Neuronal stem cell (in vitro differentiated cells): Measurements from ENCODE around the gene CIT.

Experiments used
- DNase-seq: peaks from one replicate; pipeline ENCODE4 v3.0.0-alpha.2; 2013; ENCODE audit warnings: low spot score
- H2AFZ ChIP-seq: one replicate; pipeline ENCODE4 v1.6.1; 2013; ENCODE audit warnings: mild to moderate bottlenecking, low read length, inconsistent platforms
- H2AK5ac ChIP-seq: 2 replicates; pipeline ENCODE4 v1.6.1; 2013; ENCODE audit warnings: low read depth, mild to moderate bottlenecking, inconsistent platforms, low read length, moderate library complexity, mixed read lengths
- H2BK120ac ChIP-seq: 2 replicates; pipeline ENCODE4 v1.6.1; 2013; ENCODE audit warnings: low read depth, mild to moderate bottlenecking, inconsistent platforms, low read length, moderate library complexity, mixed read lengths
- H2BK12ac ChIP-seq: one replicate; pipeline ENCODE4 v1.6.1; 2013; ENCODE audit warnings: low read length, inconsistent platforms
- H2BK15ac ChIP-seq: 2 replicates; pipeline ENCODE4 v1.6.1; 2013; ENCODE audit warnings: mild to moderate bottlenecking, low read length, inconsistent platforms, mixed read lengths
- H2BK5ac ChIP-seq: one replicate; pipeline ENCODE4 v1.6.1; 2013; ENCODE audit warnings: inconsistent platforms, mild to moderate bottlenecking, low read length, moderate library complexity
- H3K14ac ChIP-seq: one replicate; pipeline ENCODE4 v1.6.1; 2013; ENCODE audit warnings: low read length, inconsistent platforms
- H3K18ac ChIP-seq: 2 replicates; pipeline ENCODE4 v1.6.1; 2013; ENCODE audit warnings: low read length, inconsistent platforms
- H3K23ac ChIP-seq: 2 replicates; pipeline ENCODE4 v1.6.1; 2013; ENCODE audit warnings: low read depth, mild to moderate bottlenecking, mixed read lengths, low read length, inconsistent platforms; ENCODE audit not compliant: poor library complexity
- H3K27ac ChIP-seq: replicated peaks from 3 replicates; pipeline ENCODE4 v1.5.1; 2013; ENCODE audit warnings: low read length, inconsistent platforms
- H3K27me3 ChIP-seq, 3 experiments: 2 replicates each; pipeline ENCODE4 v1.6.1; 2013; ENCODE audit warnings: low read length in 3 of 3, mild to moderate bottlenecking in 2 of 3, inconsistent platforms in 1 of 3, low read depth in 1 of 3, mixed read lengths in 1 of 3, moderate library complexity in 1 of 3; ENCODE audit not compliant: control insufficient read depth in 3 of 3, insufficient read depth in 3 of 3
- H3K36me3 ChIP-seq, 2 donors: replicated peaks in 1 of 2; 2 replicates each; pipeline ENCODE4 v1.6.1; 2013; ENCODE audit warnings: low read length in 2 of 2; ENCODE audit not compliant: control insufficient read depth in 2 of 2, insufficient read depth in 2 of 2
- H3K4ac ChIP-seq: 2 replicates; pipeline ENCODE4 v1.6.1; 2013; ENCODE audit warnings: inconsistent platforms, mild to moderate bottlenecking, low read length, moderate library complexity
- H3K4me1 ChIP-seq, 2 donors: 1 replicate in 1 of 2; 2 replicates in 1 of 2; pipeline ENCODE4 v1.6.1; 2013; ENCODE audit warnings: low read length in 2 of 2, low read depth in 1 of 2; ENCODE audit not compliant: control insufficient read depth in 2 of 2, insufficient read depth in 1 of 2
- H3K4me2 ChIP-seq: one replicate; pipeline ENCODE4 v1.6.1; 2013; ENCODE audit warnings: mild to moderate bottlenecking, low read length, inconsistent platforms; ENCODE audit not compliant: insufficient read depth, poor library complexity, severe bottlenecking
- H3K4me3 ChIP-seq, 2 donors: 2 replicates each; pipeline ENCODE4 v1.5.1; 2013; ENCODE audit warnings: low read length in 2 of 2, mild to moderate bottlenecking in 2 of 2, inconsistent platforms in 1 of 2, moderate library complexity in 1 of 2
- H3K79me1 ChIP-seq: one replicate; pipeline ENCODE4 v1.6.1; 2013; ENCODE audit warnings: low read depth, mild to moderate bottlenecking, inconsistent platforms, low read length, moderate library complexity
- H3K9ac ChIP-seq: one replicate; pipeline ENCODE4 v1.6.1; 2013; ENCODE audit warnings: mild to moderate bottlenecking, low read depth, low read length, inconsistent platforms; ENCODE audit not compliant: poor library complexity
- H3K9me3 ChIP-seq, 2 donors: replicated peaks in 1 of 2; 2 replicates each; pipeline versions ENCODE3 to v1.6.1; 2013; ENCODE audit warnings: low read length in 2 of 2, mild to moderate bottlenecking in 2 of 2, inconsistent platforms in 1 of 2, low read depth in 1 of 2, mixed read lengths in 1 of 2, moderate library complexity in 1 of 2; ENCODE audit not compliant: control insufficient read depth in 2 of 2, insufficient read depth in 1 of 2
- H4K8ac ChIP-seq: one replicate; pipeline ENCODE4 v1.6.1; 2013; ENCODE audit warnings: low read depth, mild to moderate bottlenecking, inconsistent platforms, low read length, moderate library complexity
- H4K91ac ChIP-seq: one replicate; pipeline ENCODE4 v1.6.1; 2013; ENCODE audit warnings: low read length, low read depth, mild to moderate bottlenecking, inconsistent platforms; ENCODE audit not compliant: poor library complexity
- WGBS, 2 donors: extraction: QIAGEN DNeasy Blood & Tissue Kit; methylation state at CpG; one replicate each; pipeline ENCODE4 v1.1.7; 2013; ENCODE audit warnings: missing lambda C conversion rate in 2 of 2, mixed read lengths in 1 of 2; ENCODE audit not compliant: insufficient read length in 2 of 2, insufficient replicate concordance in 1 of 2; ENCODE audit errors: extremely low coverage in 2 of 2; 5-methylcytosine and 5-hydroxymethylcytosine counted together

CIT gene

DNA sequence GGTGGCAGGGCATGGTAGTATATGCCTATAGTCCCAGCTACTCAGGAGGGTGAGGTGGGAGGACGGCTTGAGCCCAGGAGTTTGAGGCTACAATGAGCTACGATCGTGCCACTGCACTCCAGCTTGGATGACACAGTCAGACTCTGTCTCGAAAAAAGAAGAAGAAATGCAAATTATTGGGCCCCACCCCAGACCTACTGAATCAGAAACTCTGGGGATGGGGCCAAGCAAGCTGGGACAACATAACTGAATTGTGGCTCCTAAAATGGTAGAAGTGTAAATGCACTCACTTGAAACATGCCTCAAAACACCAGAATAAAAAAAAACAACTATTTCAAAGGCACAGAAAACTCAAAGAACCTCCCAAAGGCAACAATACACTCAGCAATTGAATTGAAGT lies 37.0 kb downstream of the CIT start:
- Histone ChIP-seq H2AFZ (no peak overlapping the region), H3K9me3 (peaks cover 0 to 3% of the 10 kb centered on the region in 2 donors), H3K9ac (no peak overlapping the region), H4K91ac (no peak overlapping the region), H2BK120ac (no peak overlapping the region), H2BK15ac (no peak overlapping the region), H4K8ac (no peak overlapping the region), H3K18ac (no peak overlapping the region), H3K27ac (no peak overlapping the region), H2AK5ac (no peak overlapping the region), H3K36me3 (peaks cover 23 to 86% of the 10 kb centered on the region in 2 donors), H3K23ac (no peak overlapping the region), H3K79me1 (no peaks in the 10 kb centered on the region), H3K14ac (no peak overlapping the region), H3K4me3 (no peak overlapping the region), H3K27me3 (no peaks in the 10 kb centered on the region), H3K4ac (no peak overlapping the region), H2BK12ac (no peak overlapping the region), H2BK5ac (no peak overlapping the region), H3K4me1 (peaks cover 0 to 2% of the 10 kb centered on the region in 2 donors), H3K4me2 (no peak overlapping the region)
- no CpG with 5 or more reads among the region's 4 CpGs for WGBS, 2 donors
- DNase-seq, result no peak

GRCh38 chr12:119838826-119839600 lies 38.1 kb downstream of the CIT start:
- no peak overlapping the region for H3K14ac ChIP-seq
- peaks cover 0 to 2% of the 10 kb centered on the region in 2 donors for H3K4me1 ChIP-seq
- no peak overlapping the region for H3K9ac ChIP-seq
- no peaks in the 10 kb centered on the region for H3K79me1 ChIP-seq
- no peak overlapping the region for H3K23ac ChIP-seq
- H3K4me3 ChIP-seq, result no peak overlapping the region
- H2AK5ac ChIP-seq, result no peak overlapping the region
- DNase-seq, result no peak
- no CpG with 5 or more reads among the region's 14 CpGs for WGBS, 2 donors
- no peak overlapping the region for H3K4ac ChIP-seq
- H2BK5ac ChIP-seq, result no peak overlapping the region
- H3K27ac ChIP-seq, result no peak overlapping the region
- H4K91ac ChIP-seq, result no peak overlapping the region
- peaks cover 22 to 86% of the 10 kb centered on the region in 2 donors for H3K36me3 ChIP-seq
- no peak overlapping the region for H2BK15ac ChIP-seq
- H3K27me3 ChIP-seq, result no peaks in the 10 kb centered on the region
- no peak overlapping the region for H2BK12ac ChIP-seq
- H2BK120ac ChIP-seq, result no peak overlapping the region
- H2AFZ ChIP-seq, result no peak overlapping the region
- peaks cover 0 to 2% of the 10 kb centered on the region in 2 donors for H3K9me3 ChIP-seq
- no peak overlapping the region for H4K8ac ChIP-seq
- H3K4me2 ChIP-seq, result no peak overlapping the region
- H3K18ac ChIP-seq, result no peak overlapping the region

DNA sequence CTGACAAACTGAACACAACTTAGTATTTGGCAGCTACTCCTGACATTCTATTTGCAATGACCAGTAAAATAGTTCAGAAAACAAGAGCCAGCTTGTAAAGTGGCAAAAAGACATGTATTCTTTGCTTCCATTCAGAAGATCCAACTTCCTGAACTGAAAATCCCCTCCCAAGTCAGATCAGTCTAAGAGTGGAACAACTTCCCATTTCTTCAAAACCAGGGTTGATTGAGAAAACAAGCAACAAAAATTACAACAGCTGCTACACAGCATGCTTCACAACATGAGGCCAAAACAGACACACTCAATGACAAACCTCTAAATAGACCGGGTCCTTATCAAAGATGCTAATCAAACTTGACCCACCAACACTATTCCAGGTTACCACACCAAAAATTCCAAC lies 40.3 kb downstream of the CIT start:
- Histone ChIP-seq H3K9ac (no peak overlapping the region), H2AFZ (no peak overlapping the region), H3K4ac (no peak overlapping the region), H3K79me1 (no peaks in the 10 kb centered on the region), H3K14ac (no peak overlapping the region), H3K27ac (no peak overlapping the region), H3K36me3 (peaks cover 22 to 86% of the 10 kb centered on the region in 2 donors), H3K18ac (no peak overlapping the region), H2BK120ac (no peak overlapping the region), H4K91ac (no peak overlapping the region), H3K4me2 (no peak overlapping the region), H3K4me3 (no peak overlapping the region), H3K23ac (no peak overlapping the region), H3K9me3 (no peaks in the 10 kb centered on the region), H4K8ac (no peak overlapping the region), H2BK5ac (no peak overlapping the region), H2BK12ac (no peak overlapping the region), H3K27me3 (no peaks in the 10 kb centered on the region), H2AK5ac (no peak overlapping the region), H3K4me1 (peaks cover 0 to 2% of the 10 kb centered on the region in 2 donors), H2BK15ac (no peak overlapping the region)
- DNase-seq, result no peak
- no CpG with 5 or more reads among the region's 1 CpG for WGBS, 2 donors

DNA sequence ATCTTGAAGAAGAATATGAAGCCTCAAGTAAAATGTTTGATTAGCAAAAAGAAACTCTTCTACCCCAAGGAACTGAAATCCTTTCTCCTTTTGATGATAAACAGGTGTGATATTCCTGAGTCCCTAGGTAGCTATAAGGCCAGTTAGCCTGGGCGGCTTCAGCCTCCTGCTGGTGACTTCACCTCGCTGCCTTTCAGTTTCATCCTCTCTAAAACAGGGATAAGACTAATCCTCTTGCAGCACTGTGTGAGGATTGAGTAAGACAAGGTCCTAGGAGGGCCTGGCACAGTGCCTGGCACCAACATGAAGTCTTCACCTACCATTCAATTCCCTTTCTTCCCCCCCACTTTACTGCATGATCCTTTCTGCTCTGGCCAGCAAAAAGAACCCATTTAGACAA lies 42.1 kb downstream of the CIT start:
- H2BK5ac ChIP-seq, result no peak overlapping the region
- no peak overlapping the region for H2BK120ac ChIP-seq
- DNase-seq, result no peak
- H3K4me3 ChIP-seq, result no peak overlapping the region
- no peak overlapping the region for H3K18ac ChIP-seq
- WGBS, 2 donors, result no CpG with 5 or more reads among the region's 2 CpGs
- H4K91ac ChIP-seq, result no peak overlapping the region
- no peak overlapping the region for H2BK12ac ChIP-seq
- no peak overlapping the region for H3K14ac ChIP-seq
- H3K79me1 ChIP-seq, result no peaks in the 10 kb centered on the region
- H4K8ac ChIP-seq, result no peak overlapping the region
- H3K27me3 ChIP-seq, result no peaks in the 10 kb centered on the region
- H3K23ac ChIP-seq, result no peak overlapping the region
- H3K4me1 ChIP-seq, result peaks cover 0 to 2% of the 10 kb centered on the region in 2 donors
- no peak overlapping the region for H3K27ac ChIP-seq
- H2AK5ac ChIP-seq, result no peak overlapping the region
- H3K4me2 ChIP-seq, result no peak overlapping the region
- no peak overlapping the region for H2AFZ ChIP-seq
- H3K36me3 ChIP-seq, result peaks cover 21 to 85% of the 10 kb centered on the region in 2 donors
- H3K4ac ChIP-seq, result no peak overlapping the region
- H3K9me3 ChIP-seq, result no peaks in the 10 kb centered on the region
- no peak overlapping the region for H2BK15ac ChIP-seq
- no peak overlapping the region for H3K9ac ChIP-seq
